Measurements from ENCODE around the gene HBA1. TPM values are rescaled to one million over a fixed set of nuclear protein-coding genes. Genes with fewer than 3 reads are reported as not detected.

HBA1 gene
- total RNA-seq, 1 donor from 2014 or later = not detected

- H3K36me3 ChIP-seq (ENCODE audit: control insufficient read depth, insufficient read depth, low read length) = peaks cover 1% of the 10 kb centered on the region
- no peak for FAIRE-seq
- H3K4me3 ChIP-seq (ENCODE audit: low read depth, low read length) = no peak overlapping the region
- no peak for TF ChIP-seq CTCF (IDR thresholded peaks at IDR 0.05; ENCODE audit: insufficient read depth, low read length, severe bottlenecking)
- no peaks in the 10 kb centered on the region for H3K27me3 ChIP-seq (ENCODE audit: control insufficient read depth, insufficient read depth, low read length)
- no peak for DNase-seq (ENCODE audit: low read depth)
Measured at GRCh38 chr16:140175-140857, 36.2 kb upstream of the HBA1 start.

GRCh38 chr16:142405-142967 is 34.0 kb upstream of the HBA1 start:
- DNase-seq (ENCODE audit: low read depth) (no peak), FAIRE-seq (no peak)
- Histone ChIP-seq H3K27me3 (ENCODE audit: control insufficient read depth, insufficient read depth, low read length) (no peaks in the 10 kb centered on the region), H3K36me3 (ENCODE audit: control insufficient read depth, insufficient read depth, low read length) (no peaks in the 10 kb centered on the region), H3K4me3 (ENCODE audit: low read depth, low read length) (no peak overlapping the region)
- no peak for TF ChIP-seq CTCF (IDR thresholded peaks at IDR 0.05; ENCODE audit: insufficient read depth, low read length, severe bottlenecking)

- Histone ChIP-seq H3K27me3 (ENCODE audit: control insufficient read depth, insufficient read depth, low read length) (no peaks in the 10 kb centered on the region), H3K4me3 (ENCODE audit: low read depth, low read length) (no peak overlapping the region), H3K36me3 (ENCODE audit: control insufficient read depth, insufficient read depth, low read length) (no peaks in the 10 kb centered on the region)
- TF ChIP-seq CTCF (IDR thresholded peaks at IDR 0.05; ENCODE audit: insufficient read depth, low read length, severe bottlenecking) = no peak
- no peak for FAIRE-seq
- DNase-seq (ENCODE audit: low read depth) = no peak
Measured at GRCh38 chr16:143047-143446, 33.4 kb upstream of the HBA1 start.

GRCh38 chr16:143456-143855 is 33.0 kb upstream of the HBA1 start:
- TF ChIP-seq CTCF (IDR thresholded peaks at IDR 0.05; ENCODE audit: insufficient read depth, low read length, severe bottlenecking) = no peak
- DNase-seq (ENCODE audit: low read depth) = peak; percentile 36
- Histone ChIP-seq H3K4me3 (ENCODE audit: low read depth, low read length) (no peak overlapping the region), H3K36me3 (ENCODE audit: control insufficient read depth, insufficient read depth, low read length) (no peaks in the 10 kb centered on the region), H3K27me3 (ENCODE audit: control insufficient read depth, insufficient read depth, low read length) (no peaks in the 10 kb centered on the region)
- FAIRE-seq = no peak

GRCh38 chr16:144797-145252 is 31.7 kb upstream of the HBA1 start:
- H3K27me3 ChIP-seq (ENCODE audit: control insufficient read depth, insufficient read depth, low read length) = peaks cover 4% of the 10 kb centered on the region
- no peak for TF ChIP-seq CTCF (IDR thresholded peaks at IDR 0.05; ENCODE audit: insufficient read depth, low read length, severe bottlenecking)
- no peak overlapping the region for H3K4me3 ChIP-seq (ENCODE audit: low read depth, low read length)
- H3K36me3 ChIP-seq (ENCODE audit: control insufficient read depth, insufficient read depth, low read length) = no peaks in the 10 kb centered on the region
- FAIRE-seq (no peak), DNase-seq (ENCODE audit: low read depth) (no peak)

Data from bronchial epithelial cell (primary cell).